HepG2 (cell line): ENCODE results near the gene PPP3R1.

Experiments
- CTCF ChIP-seq: sonication (generic); formaldehyde crosslinking; IDR thresholded peaks from 2 replicates; pipeline ENCODE4 v1.5.0; 2020; ENCODE audit warnings: mild to moderate bottlenecking, missing genetic modification reagents, moderate library complexity
- HIVEP1 ChIP-seq: sonication (generic); formaldehyde crosslinking; IDR thresholded peaks from 2 replicates; pipeline ENCODE4 v1.4.0; 2020; ENCODE audit warnings: mild to moderate bottlenecking, missing genetic modification reagents
- JUND ChIP-seq: sonication (generic); formaldehyde crosslinking; IDR thresholded peaks from 2 replicates; pipeline ENCODE4 v1.8.0; 2022; ENCODE audit warnings: mild to moderate bottlenecking, missing genetic modification reagents
- TF ChIP-seq, protein P1 (sequence below): sonication (generic); formaldehyde crosslinking; IDR thresholded peaks from 2 replicates; pipeline ENCODE4 v1.4.0; 2020; ENCODE audit warnings: missing genetic modification reagents

DNA sequence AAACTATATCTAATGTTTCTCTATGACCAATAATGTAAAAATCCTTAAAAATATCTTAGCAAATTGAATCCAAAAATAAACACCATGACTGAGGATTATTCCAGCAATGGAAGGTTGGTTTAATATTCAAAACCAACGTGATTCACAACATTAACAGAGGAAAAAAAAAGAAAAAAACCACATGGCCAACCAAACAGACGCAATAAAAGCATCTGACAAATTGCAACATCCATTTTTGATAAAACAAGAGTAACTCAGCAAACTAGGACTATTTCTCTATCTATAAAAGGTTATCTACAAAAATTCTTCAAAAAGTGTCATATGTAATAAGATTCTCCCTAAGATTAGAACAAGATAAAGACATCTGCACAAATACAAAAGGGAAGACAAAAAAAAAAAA is 28.9 kb downstream of the PPP3R1 start:
- no peak for TF ChIP-seq JUND (CRISPR knock-in tag)
- no peak for TF ChIP-seq CTCF
- no peak for TF ChIP-seq HIVEP1
- TF ChIP-seq, protein P1, sequence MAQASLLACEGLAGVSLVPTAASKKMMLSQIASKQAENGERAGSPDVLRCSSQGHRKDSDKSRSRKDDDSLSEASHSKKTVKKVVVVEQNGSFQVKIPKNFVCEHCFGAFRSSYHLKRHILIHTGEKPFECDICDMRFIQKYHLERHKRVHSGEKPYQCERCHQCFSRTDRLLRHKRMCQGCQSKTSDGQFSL (CRISPR knock-in tag), result no peak
